ENCODE measurements around the gene PHF23. TPM values are rescaled to one million over a fixed set of nuclear protein-coding genes. Genes with fewer than 3 reads are reported as not detected.

The PHF23 gene
- total RNA-seq, 1 experiment from 2014 or later: 110 TPM

DNA sequence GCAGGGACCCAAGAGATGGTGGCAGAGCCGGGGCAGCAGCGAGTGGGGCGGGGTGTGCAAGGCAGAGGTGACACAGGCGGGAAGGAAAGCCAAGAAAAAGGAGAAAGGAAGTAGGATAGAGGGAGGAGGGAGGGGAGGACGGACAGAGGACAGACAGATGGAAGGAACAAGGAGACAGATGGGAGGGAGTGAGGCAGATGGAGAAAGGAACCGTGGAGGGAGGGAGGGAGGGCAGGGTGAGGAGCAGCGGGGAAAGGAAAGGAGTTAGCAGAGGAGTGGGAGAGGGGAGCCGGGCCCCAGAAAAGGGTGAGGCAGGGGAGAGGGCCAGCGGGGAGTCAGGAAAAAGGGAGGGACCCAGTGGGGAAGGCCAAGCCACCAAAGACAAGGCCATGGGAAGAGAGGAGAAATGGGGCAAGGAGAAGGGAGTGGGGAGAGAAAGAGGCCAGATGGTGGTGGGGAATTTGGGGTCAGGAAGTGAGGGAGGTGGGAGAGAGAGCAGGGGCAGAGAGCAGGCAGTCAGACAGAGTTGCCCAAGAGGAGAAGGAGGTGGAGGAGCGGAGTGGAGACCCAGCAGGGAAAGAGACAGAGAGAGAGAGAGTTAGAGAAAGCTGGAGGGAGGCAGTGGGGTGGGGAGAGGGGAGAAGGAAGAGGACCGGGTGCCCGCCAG lies 46.9 kb downstream of the PHF23 start:
- Histone ChIP-seq H3K27ac (ENCODE audit: insufficient read length, low read depth, low read length) (no peak overlapping the region), H3K4me2 (ENCODE audit: insufficient read depth, insufficient read length, low read length) (no peak overlapping the region), H3K23ac (ENCODE audit: insufficient read length, low read depth, low read length) (no peak overlapping the region), H2BK12ac (ENCODE audit: insufficient read length, low read depth, low read length) (no peak overlapping the region), H3K27me3 (ENCODE audit: insufficient read depth, low read length) (no peaks in the 10 kb centered on the region), H2BK120ac (ENCODE audit: low read depth, low read length, poor library complexity, severe bottlenecking) (no peak overlapping the region), H3K18ac (ENCODE audit: insufficient read length, low read depth, low read length) (no peak overlapping the region), H3T11ph (ENCODE audit: low read length) (no peak overlapping the region), H3K79me1 (ENCODE audit: insufficient read depth, low read depth, low read length, poor library complexity, severe bottlenecking) (no peaks in the 10 kb centered on the region), H4K20me1 (ENCODE audit: control insufficient read depth, insufficient read depth, insufficient read length) (no peaks in the 10 kb centered on the region), H3K9ac (ENCODE audit: extremely low read depth, insufficient read length, low read length) (no peak overlapping the region), H3K4ac (ENCODE audit: low read depth, low read length) (no peak overlapping the region), H3K4me1 (ENCODE audit: insufficient read depth, low read length) (no peaks in the 10 kb centered on the region), H4K8ac (replicated peaks; ENCODE audit: insufficient read length, low read depth, low read length) (no peak overlapping the region), H2BK15ac (ENCODE audit: low read depth, low read length) (no peak overlapping the region), H3K23me2 (ENCODE audit: insufficient read length, low read depth, low read length, poor library complexity, severe bottlenecking) (no peaks in the 10 kb centered on the region), H2AFZ (ENCODE audit: low read length) (no peak overlapping the region), H3K9me3 (ENCODE audit: control insufficient read depth, low read depth, low read length) (no peaks in the 10 kb centered on the region), H3K79me2 (ENCODE audit: insufficient read depth, low read length) (no peaks in the 10 kb centered on the region), H2AK5ac (ENCODE audit: insufficient read length, low read length) (no peak overlapping the region), H4K91ac (ENCODE audit: insufficient read length, low read depth, low read length) (no peak overlapping the region), H2BK20ac (ENCODE audit: low read depth, low read length, poor library complexity, severe bottlenecking) (no peak overlapping the region), H2BK5ac (ENCODE audit: insufficient read length, low read length) (no peak overlapping the region), H3K56ac (ENCODE audit: insufficient read length, low read depth, low read length) (no peak overlapping the region), H4K5ac (ENCODE audit: insufficient read length, low read depth, low read length) (no peak overlapping the region), H3K14ac (ENCODE audit: insufficient read depth, low read length) (no peak overlapping the region)
- WGBS (ENCODE audit: extremely low coverage, insufficient read length, low lambda C conversion rate): no CpG with 5 or more reads among the region's 12 CpGs
- no peaks in the 10 kb centered on the region for H3K9me3 Mint-ChIP-seq
- H3K27me3 Mint-ChIP-seq (ENCODE audit: low read depth): no peaks in the 10 kb centered on the region
- TF ChIP-seq, protein P1, sequence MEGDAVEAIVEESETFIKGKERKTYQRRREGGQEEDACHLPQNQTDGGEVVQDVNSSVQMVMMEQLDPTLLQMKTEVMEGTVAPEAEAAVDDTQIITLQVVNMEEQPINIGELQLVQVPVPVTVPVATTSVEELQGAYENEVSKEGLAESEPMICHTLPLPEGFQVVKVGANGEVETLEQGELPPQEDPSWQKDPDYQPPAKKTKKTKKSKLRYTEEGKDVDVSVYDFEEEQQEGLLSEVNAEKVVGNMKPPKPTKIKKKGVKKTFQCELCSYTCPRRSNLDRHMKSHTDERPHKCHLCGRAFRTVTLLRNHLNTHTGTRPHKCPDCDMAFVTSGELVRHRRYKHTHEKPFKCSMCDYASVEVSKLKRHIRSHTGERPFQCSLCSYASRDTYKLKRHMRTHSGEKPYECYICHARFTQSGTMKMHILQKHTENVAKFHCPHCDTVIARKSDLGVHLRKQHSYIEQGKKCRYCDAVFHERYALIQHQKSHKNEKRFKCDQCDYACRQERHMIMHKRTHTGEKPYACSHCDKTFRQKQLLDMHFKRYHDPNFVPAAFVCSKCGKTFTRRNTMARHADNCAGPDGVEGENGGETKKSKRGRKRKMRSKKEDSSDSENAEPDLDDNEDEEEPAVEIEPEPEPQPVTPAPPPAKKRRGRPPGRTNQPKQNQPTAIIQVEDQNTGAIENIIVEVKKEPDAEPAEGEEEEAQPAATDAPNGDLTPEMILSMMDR (conservative IDR thresholded peaks at IDR 0.05): no peak
- peak; percentile 28 for DNase-seq
- H3K36me3 Mint-ChIP-seq (ENCODE audit: insufficient read depth in 1 of 3, low read depth in 3 of 3): peaks cover 43 to 73% (median 60%) of the 10 kb centered on the region in 3 experiments
- H3K27ac Mint-ChIP-seq: peak overlapping the region in 2 of 3 experiments; percentile 70 to 73; a peak in 4 of 7 replicates
- H3K4me3 Mint-ChIP-seq: no peak overlapping the region; a peak in 2 of 5 replicates
- H3K4me1 Mint-ChIP-seq: peaks cover 0 to 6% of the 10 kb centered on the region in 2 experiments; a peak in 1 of 4 replicates
